ENCODE measurements around the gene SPATA32.
A peak's percentile ranks its signal among the peaks of the same experiment; 100 is the strongest.

The SPATA32 gene

DNA sequence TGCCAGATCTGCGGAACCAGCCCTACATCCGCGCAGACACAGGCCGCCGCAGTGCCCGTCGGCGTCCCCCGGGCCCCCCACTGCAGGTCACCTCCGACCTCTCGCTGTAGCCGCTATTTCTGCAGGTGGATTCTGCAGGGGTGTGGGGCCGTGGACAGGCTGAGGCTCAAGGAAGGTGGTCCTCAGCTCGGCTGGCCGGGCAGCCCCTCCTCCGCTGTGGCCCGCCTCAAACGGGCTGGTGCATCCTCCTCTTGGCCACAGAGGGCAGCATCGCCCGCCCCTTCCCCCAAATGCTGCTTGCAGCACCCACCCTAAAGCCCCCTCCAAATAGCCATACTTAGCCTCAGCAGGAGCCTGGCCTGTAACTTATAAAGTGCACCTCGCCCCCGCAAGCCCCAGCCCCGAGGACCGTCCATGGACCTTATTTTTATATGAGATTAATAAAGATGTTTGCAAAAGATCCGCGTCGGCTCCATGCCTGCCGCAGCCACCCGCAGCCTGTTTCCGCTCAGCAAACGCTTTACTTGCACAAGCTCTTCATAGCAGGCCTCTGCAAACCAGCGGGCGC lies 14.9 kb downstream of the SPATA32 start:
- WGBS, 2 donors (ENCODE audit: extremely low coverage in 2 of 2, insufficient read length in 2 of 2, insufficient replicate concordance in 1 of 2) = no CpG with 5 or more reads among the region's 33 CpGs
- H3K79me1 ChIP-seq (ENCODE audit: low read depth, low read length) = peaks cover 6% of the 10 kb centered on the region
- no peak overlapping the region for H4K8ac ChIP-seq (ENCODE audit: low read depth, low read length)
- H3K9ac ChIP-seq (ENCODE audit: low read depth, low read length, poor library complexity) = peak overlapping the region; percentile 90
- peaks cover 0 to 58% (median 0%) of the 10 kb centered on the region in 3 experiments for H3K27me3 ChIP-seq (ENCODE audit: control insufficient read depth in 3 of 3, insufficient read depth in 3 of 3, low read depth in 1 of 3, low read length in 3 of 3)
- peaks cover 0 to 4% of the 10 kb centered on the region in 2 donors for H3K36me3 ChIP-seq (replicated peaks in 1 of 2; ENCODE audit: control insufficient read depth in 2 of 2, insufficient read depth in 2 of 2, low read length in 2 of 2)
- H3K27ac ChIP-seq (replicated peaks; ENCODE audit: low read length) = peak overlapping the region; percentile 96
- H2AFZ ChIP-seq (ENCODE audit: low read length) = peak overlapping the region; percentile 100
- H3K4me3 ChIP-seq (ENCODE audit: low read length in 2 of 2) = peak overlapping the region; percentile 62 to 86
- DNase-seq (ENCODE audit: low spot score) = peak; percentile 64
- peak overlapping the region; percentile 97 for H3K14ac ChIP-seq (ENCODE audit: low read length)
- H2BK12ac ChIP-seq (ENCODE audit: low read length) = no peak overlapping the region
- peak overlapping the region; percentile 86 for H2AK5ac ChIP-seq (ENCODE audit: low read depth, low read length)
- peak overlapping the region; percentile 73 for H2BK120ac ChIP-seq (ENCODE audit: low read depth, low read length)
- H3K4me1 ChIP-seq (ENCODE audit: control insufficient read depth in 2 of 2, insufficient read depth in 1 of 2, low read depth in 1 of 2, low read length in 2 of 2) = peaks cover 5 to 15% of the 10 kb centered on the region in 2 donors
- H3K18ac ChIP-seq (ENCODE audit: low read length) = peak overlapping the region; percentile 99
- H4K91ac ChIP-seq (ENCODE audit: low read depth, low read length, poor library complexity) = no peak overlapping the region
- peak overlapping the region; percentile 94 for H2BK5ac ChIP-seq (ENCODE audit: low read length)
- peak overlapping the region; percentile 81 for H2BK15ac ChIP-seq (ENCODE audit: low read length)
- no peak overlapping the region for H3K4ac ChIP-seq (ENCODE audit: low read length)
- H3K23ac ChIP-seq (ENCODE audit: low read depth, low read length, poor library complexity) = peak overlapping the region; percentile 38
- peaks cover 0 to 7% of the 10 kb centered on the region in 2 donors for H3K9me3 ChIP-seq (replicated peaks in 1 of 2; ENCODE audit: control insufficient read depth in 2 of 2, insufficient read depth in 1 of 2, low read depth in 1 of 2, low read length in 2 of 2)
- peak overlapping the region; percentile 87 for H3K4me2 ChIP-seq (ENCODE audit: insufficient read depth, low read length, poor library complexity, severe bottlenecking)

- Histone ChIP-seq H2AFZ (ENCODE audit: low read length) (peak overlapping the region; percentile 100), H3K4me3 (ENCODE audit: low read length in 2 of 2) (peak overlapping the region; percentile 62 to 86), H3K4me2 (ENCODE audit: insufficient read depth, low read length, poor library complexity, severe bottlenecking) (peak overlapping the region; percentile 87), H2AK5ac (ENCODE audit: low read depth, low read length) (peak overlapping the region; percentile 86), H3K9ac (ENCODE audit: low read depth, low read length, poor library complexity) (peak overlapping the region; percentile 54), H2BK120ac (ENCODE audit: low read depth, low read length) (no peak overlapping the region), H3K14ac (ENCODE audit: low read length) (no peak overlapping the region), H3K27me3 (ENCODE audit: control insufficient read depth in 3 of 3, insufficient read depth in 3 of 3, low read depth in 1 of 3, low read length in 3 of 3) (peaks cover 0 to 62% (median 0%) of the 10 kb centered on the region in 3 experiments), H2BK5ac (ENCODE audit: low read length) (no peak overlapping the region), H4K91ac (ENCODE audit: low read depth, low read length, poor library complexity) (no peak overlapping the region), H2BK15ac (ENCODE audit: low read length) (no peak overlapping the region), H3K23ac (ENCODE audit: low read depth, low read length, poor library complexity) (no peak overlapping the region), H3K4ac (ENCODE audit: low read length) (no peak overlapping the region), H3K27ac (replicated peaks; ENCODE audit: low read length) (no peak overlapping the region), H3K36me3 (replicated peaks in 1 of 2; ENCODE audit: control insufficient read depth in 2 of 2, insufficient read depth in 2 of 2, low read length in 2 of 2) (peaks cover 0 to 4% of the 10 kb centered on the region in 2 donors), H2BK12ac (ENCODE audit: low read length) (peak overlapping the region; percentile 2), H3K9me3 (replicated peaks in 1 of 2; ENCODE audit: control insufficient read depth in 2 of 2, insufficient read depth in 1 of 2, low read depth in 1 of 2, low read length in 2 of 2) (peaks cover 0 to 7% of the 10 kb centered on the region in 2 donors), H4K8ac (ENCODE audit: low read depth, low read length) (no peak overlapping the region), H3K79me1 (ENCODE audit: low read depth, low read length) (peaks cover 6% of the 10 kb centered on the region), H3K4me1 (ENCODE audit: control insufficient read depth in 2 of 2, insufficient read depth in 1 of 2, low read depth in 1 of 2, low read length in 2 of 2) (peaks cover 5 to 15% of the 10 kb centered on the region in 2 donors), H3K18ac (ENCODE audit: low read length) (peak overlapping the region; percentile 5)
- WGBS, 2 donors (ENCODE audit: extremely low coverage in 2 of 2, insufficient read length in 2 of 2, insufficient replicate concordance in 1 of 2) = no CpG with 5 or more reads among the region's 8 CpGs
- DNase-seq (ENCODE audit: low spot score) = no peak
Observed at GRCh38 chr17:45246338-45246737, 15.6 kb downstream of the SPATA32 start.

GRCh38 chr17:45244725-45245656 lies 16.9 kb downstream of the SPATA32 start:
- H2BK5ac ChIP-seq (ENCODE audit: low read length) = no peak overlapping the region
- no peaks in the 10 kb centered on the region for H3K36me3 ChIP-seq (replicated peaks in 1 of 2; ENCODE audit: control insufficient read depth in 2 of 2, insufficient read depth in 2 of 2, low read length in 2 of 2)
- H3K4ac ChIP-seq (ENCODE audit: low read length) = no peak overlapping the region
- no peak overlapping the region for H2AFZ ChIP-seq (ENCODE audit: low read length)
- peak overlapping the region; percentile 89 for H3K14ac ChIP-seq (ENCODE audit: low read length)
- H3K27ac ChIP-seq (replicated peaks; ENCODE audit: low read length) = no peak overlapping the region
- H2BK12ac ChIP-seq (ENCODE audit: low read length) = no peak overlapping the region
- H4K8ac ChIP-seq (ENCODE audit: low read depth, low read length) = no peak overlapping the region
- no peak for DNase-seq (ENCODE audit: low spot score)
- H2BK120ac ChIP-seq (ENCODE audit: low read depth, low read length) = no peak overlapping the region
- peak overlapping the region; percentile 61 for H3K23ac ChIP-seq (ENCODE audit: low read depth, low read length, poor library complexity)
- H3K27me3 ChIP-seq (ENCODE audit: control insufficient read depth in 3 of 3, insufficient read depth in 3 of 3, low read depth in 1 of 3, low read length in 3 of 3) = peaks cover 0 to 75% (median 5%) of the 10 kb centered on the region in 3 experiments
- H2AK5ac ChIP-seq (ENCODE audit: low read depth, low read length) = peak overlapping the region; percentile 83
- no peak overlapping the region for H4K91ac ChIP-seq (ENCODE audit: low read depth, low read length, poor library complexity)
- no peak overlapping the region for H3K18ac ChIP-seq (ENCODE audit: low read length)
- no peak overlapping the region for H3K4me3 ChIP-seq (ENCODE audit: low read length in 2 of 2)
- peak overlapping the region; percentile 35 for H3K9ac ChIP-seq (ENCODE audit: low read depth, low read length, poor library complexity)
- no peaks in the 10 kb centered on the region for H3K9me3 ChIP-seq (replicated peaks in 1 of 2; ENCODE audit: control insufficient read depth in 2 of 2, insufficient read depth in 1 of 2, low read depth in 1 of 2, low read length in 2 of 2)
- no CpG with 5 or more reads among the region's 21 CpGs for WGBS, 2 donors (ENCODE audit: extremely low coverage in 2 of 2, insufficient read length in 2 of 2, insufficient replicate concordance in 1 of 2)
- H2BK15ac ChIP-seq (ENCODE audit: low read length) = no peak overlapping the region
- H3K79me1 ChIP-seq (ENCODE audit: low read depth, low read length) = peaks cover 8% of the 10 kb centered on the region
- H3K4me1 ChIP-seq (ENCODE audit: control insufficient read depth in 2 of 2, insufficient read depth in 1 of 2, low read depth in 1 of 2, low read length in 2 of 2) = peaks cover 5 to 22% of the 10 kb centered on the region in 2 donors
- H3K4me2 ChIP-seq (ENCODE audit: insufficient read depth, low read length, poor library complexity, severe bottlenecking) = no peak overlapping the region

- Histone ChIP-seq H3K27me3 (ENCODE audit: control insufficient read depth in 3 of 3, insufficient read depth in 3 of 3, low read depth in 1 of 3, low read length in 3 of 3) (peaks cover 0 to 84% (median 10%) of the 10 kb centered on the region in 3 experiments), H3K79me1 (ENCODE audit: low read depth, low read length) (peaks cover 7% of the 10 kb centered on the region), H3K9ac (ENCODE audit: low read depth, low read length, poor library complexity) (peak overlapping the region; percentile 16), H3K36me3 (replicated peaks in 1 of 2; ENCODE audit: control insufficient read depth in 2 of 2, insufficient read depth in 2 of 2, low read length in 2 of 2) (no peaks in the 10 kb centered on the region), H2BK120ac (ENCODE audit: low read depth, low read length) (no peak overlapping the region), H4K8ac (ENCODE audit: low read depth, low read length) (no peak overlapping the region), H3K18ac (ENCODE audit: low read length) (no peak overlapping the region), H3K27ac (replicated peaks; ENCODE audit: low read length) (no peak overlapping the region), H3K4me2 (ENCODE audit: insufficient read depth, low read length, poor library complexity, severe bottlenecking) (no peak overlapping the region), H2AFZ (ENCODE audit: low read length) (no peak overlapping the region), H3K9me3 (replicated peaks in 1 of 2; ENCODE audit: control insufficient read depth in 2 of 2, insufficient read depth in 1 of 2, low read depth in 1 of 2, low read length in 2 of 2) (no peaks in the 10 kb centered on the region), H2BK5ac (ENCODE audit: low read length) (no peak overlapping the region), H3K14ac (ENCODE audit: low read length) (no peak overlapping the region), H2AK5ac (ENCODE audit: low read depth, low read length) (peak overlapping the region; percentile 89), H3K4me3 (ENCODE audit: low read length in 2 of 2) (no peak overlapping the region), H2BK15ac (ENCODE audit: low read length) (peak overlapping the region; percentile 51), H3K4ac (ENCODE audit: low read length) (no peak overlapping the region), H3K23ac (ENCODE audit: low read depth, low read length, poor library complexity) (no peak overlapping the region), H4K91ac (ENCODE audit: low read depth, low read length, poor library complexity) (no peak overlapping the region), H2BK12ac (ENCODE audit: low read length) (peak overlapping the region; percentile 63), H3K4me1 (ENCODE audit: control insufficient read depth in 2 of 2, insufficient read depth in 1 of 2, low read depth in 1 of 2, low read length in 2 of 2) (peaks cover 5 to 21% of the 10 kb centered on the region in 2 donors)
- no CpG with 5 or more reads among the region's 18 CpGs for WGBS, 2 donors (ENCODE audit: extremely low coverage in 2 of 2, insufficient read length in 2 of 2, insufficient replicate concordance in 1 of 2)
- no peak for DNase-seq (ENCODE audit: low spot score)
Observed at GRCh38 chr17:45243750-45244149, 18.1 kb downstream of the SPATA32 start.
